Stimulated activated naive CD4-positive, alpha-beta T cell (primary cell): ENCODE measurements around the gene RGMA.

Experiments
- DNase-seq, 6 experiments: peaks; one replicate each; lab custom pipeline; 2025; lab: John Stamatoyannopoulos, UW

Gene RGMA

DNA sequence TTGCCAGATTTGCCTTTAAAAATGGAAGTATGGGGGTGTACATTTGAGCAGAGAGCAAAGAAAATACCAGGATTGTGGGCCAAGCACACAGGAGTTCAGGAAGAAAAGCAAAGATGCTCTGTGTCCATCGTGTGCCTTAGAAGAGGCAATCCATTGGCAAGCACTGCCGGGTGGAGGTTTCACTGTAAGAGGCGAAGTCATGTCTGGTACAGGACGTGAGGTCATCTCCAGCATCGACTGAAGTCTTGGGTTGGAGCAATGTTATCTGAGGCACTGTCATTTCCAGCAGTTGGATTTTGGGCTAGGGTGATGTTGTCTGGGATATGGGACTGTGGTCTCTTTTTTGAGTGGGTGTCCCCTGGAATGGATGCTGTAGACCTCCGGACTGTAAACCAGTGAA is 4.8 kb upstream of the RGMA start:
- DNase-seq: no peak

DNA sequence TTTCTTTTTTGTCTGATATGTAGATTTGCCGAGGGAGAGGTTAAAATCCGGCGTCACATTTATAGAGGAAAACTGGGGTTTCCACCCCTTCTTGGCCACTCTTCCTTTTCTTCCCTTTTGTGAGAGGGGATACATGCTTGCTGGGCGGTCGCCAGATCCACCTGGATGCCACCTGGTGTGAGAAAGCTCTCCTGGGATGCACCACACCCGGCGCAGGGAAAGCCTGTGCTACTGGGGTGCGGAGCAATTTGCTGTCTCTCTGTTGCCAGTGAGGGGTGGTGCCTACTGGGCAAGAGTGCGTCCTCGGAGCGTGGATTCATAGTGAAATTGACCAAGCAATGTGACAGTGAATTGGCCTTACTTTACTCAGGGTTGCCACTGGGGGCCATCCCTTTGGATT is 2.5 kb upstream of the RGMA start:
- DNase-seq: no peak

GRCh38 chr15:93089727-93090305 is 805 bp upstream of the RGMA start:
- DNase-seq: no peak

GRCh38 chr15:93088200-93088980 is 621 bp downstream of the RGMA start:
- no peak for DNase-seq

- DNase-seq: peak; percentile 6 to 64 (median 31)
Measured at GRCh38 chr15:93087825-93088199, 1.2 kb downstream of the RGMA start.

- no peak for DNase-seq
Measured at GRCh38 chr15:93086791-93087190, 2.2 kb downstream of the RGMA start.

- DNase-seq: no peak
Measured at GRCh38 chr15:93085692-93086091, 3.3 kb downstream of the RGMA start.

- no peak for DNase-seq
Measured at GRCh38 chr15:93082861-93083260, 6.2 kb downstream of the RGMA start.

GRCh38 chr15:93081399-93081798 is 7.6 kb downstream of the RGMA start:
- no peak for DNase-seq

DNA sequence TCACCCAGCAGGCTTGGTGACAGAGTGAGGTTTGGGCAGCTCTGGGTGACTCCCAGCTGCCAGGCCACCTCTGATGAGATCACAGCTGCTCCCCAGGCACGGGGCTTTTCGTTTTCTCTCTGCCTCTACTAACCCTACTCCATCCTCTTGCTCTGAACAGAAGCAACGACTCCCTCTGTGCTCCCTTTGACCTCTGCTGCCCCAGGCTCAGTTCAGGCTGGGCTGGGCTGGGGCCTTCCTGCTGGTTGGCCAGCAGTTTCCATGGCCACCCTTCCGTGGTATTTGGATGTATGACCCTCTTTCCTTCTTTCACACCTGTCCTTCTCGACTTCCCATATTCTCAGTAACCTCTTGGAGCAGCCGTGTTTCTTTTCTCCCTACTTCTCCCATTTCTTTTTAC is 8.6 kb downstream of the RGMA start:
- no peak for DNase-seq

DNA sequence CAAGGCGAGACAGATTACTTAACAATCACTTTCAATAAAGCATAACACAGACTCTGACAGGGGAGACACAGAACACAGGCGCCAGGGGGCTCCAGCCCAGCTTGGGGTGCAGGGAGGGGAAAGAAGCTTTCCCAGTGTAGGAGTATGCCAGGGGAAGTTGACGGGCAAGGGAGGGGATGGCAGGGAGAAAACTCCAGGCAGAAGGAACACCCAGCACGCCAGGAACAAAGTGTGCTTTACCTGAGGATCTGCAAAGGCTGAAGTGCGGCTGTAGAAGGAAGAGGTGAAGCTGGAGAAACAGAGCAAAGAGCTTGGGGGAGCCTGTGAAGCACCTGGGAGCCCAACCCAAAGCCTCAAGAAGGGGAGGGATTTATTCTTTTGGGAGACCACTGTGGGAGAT is 12.1 kb downstream of the RGMA start:
- DNase-seq: no peak

- no peak for DNase-seq
Measured at GRCh38 chr15:93076217-93076616, 12.8 kb downstream of the RGMA start.

DNA sequence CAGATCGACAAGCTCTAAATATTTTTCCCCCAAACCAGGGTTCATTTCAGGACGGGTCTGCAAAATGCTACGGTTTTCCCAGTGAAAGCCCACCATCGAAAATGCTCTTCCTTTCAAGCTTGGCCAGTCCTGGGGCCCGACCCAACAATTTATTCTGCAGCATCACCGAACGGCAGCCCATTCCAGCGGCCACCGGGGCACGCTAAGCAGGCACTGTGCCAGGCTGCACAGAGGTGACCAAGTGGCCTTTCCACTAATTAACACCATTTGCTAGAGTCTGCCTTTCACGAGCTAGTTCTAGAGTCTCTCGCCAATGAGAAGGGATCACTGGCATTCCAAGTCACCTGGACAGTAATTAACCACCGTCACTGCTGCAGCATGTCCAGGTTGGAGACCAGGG is 14.4 kb downstream of the RGMA start:
- DNase-seq: no peak

- no peak for DNase-seq
Measured at GRCh38 chr15:93073465-93073952, 15.5 kb downstream of the RGMA start.

GRCh38 chr15:93072411-93073394 is 16.3 kb downstream of the RGMA start:
- no peak for DNase-seq

- DNase-seq: no peak
Measured at GRCh38 chr15:93072011-93072410, 17.0 kb downstream of the RGMA start.

DNA sequence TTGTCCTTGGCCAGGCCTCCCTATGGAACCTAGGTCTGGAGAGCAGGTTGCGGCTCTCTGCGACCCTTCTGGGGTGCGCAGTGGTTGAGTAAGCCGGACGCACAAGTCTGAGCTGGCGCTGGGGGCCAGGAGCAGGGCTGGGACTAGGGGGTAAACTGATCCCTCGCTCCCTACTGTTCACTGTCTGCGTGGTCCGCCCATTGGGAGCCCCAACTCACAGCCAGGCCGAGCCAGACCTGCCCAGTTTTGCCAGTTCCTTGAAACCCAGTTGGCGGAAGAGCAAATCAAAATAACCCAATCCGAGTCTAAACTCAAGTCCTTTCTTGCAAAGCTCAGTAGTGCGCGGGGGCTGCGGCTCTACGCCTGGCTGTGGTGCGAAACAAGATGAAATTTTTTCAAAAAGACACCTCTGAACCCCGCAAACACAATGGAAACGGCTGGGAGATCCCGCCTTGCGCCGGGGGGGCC is 17.5 kb downstream of the RGMA start:
- DNase-seq: no peak

- no peak for DNase-seq
Measured at GRCh38 chr15:93070551-93071296, 18.3 kb downstream of the RGMA start.

DNA sequence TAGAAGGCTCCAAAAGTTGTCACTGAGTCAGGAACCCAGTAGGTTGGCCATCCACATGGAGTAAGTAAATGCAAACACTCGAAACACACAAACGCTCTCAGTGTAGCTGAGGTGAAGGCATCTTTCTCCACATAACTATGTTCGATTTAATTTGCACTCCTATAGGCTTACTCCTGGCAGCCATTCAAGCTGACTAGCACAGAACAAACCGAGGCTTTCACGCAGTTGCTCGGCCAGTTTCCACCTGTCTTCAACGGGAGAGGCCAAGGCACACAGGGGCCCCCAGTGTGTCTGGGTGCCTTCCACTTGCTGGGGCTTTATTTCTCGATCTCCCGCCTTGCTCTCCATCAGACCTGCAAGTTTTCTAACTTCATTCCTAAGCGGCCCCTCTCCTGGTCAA is 18.9 kb downstream of the RGMA start:
- no peak for DNase-seq

- no peak for DNase-seq
Measured at GRCh38 chr15:93068581-93069199, 20.3 kb downstream of the RGMA start.

GRCh38 chr15:93067649-93068085 is 21.3 kb downstream of the RGMA start:
- no peak for DNase-seq
